ENCODE measurements around the gene RPTOR. TPM values are rescaled to one million over a fixed set of nuclear protein-coding genes. Genes with fewer than 3 reads are reported as not detected.

Gene RPTOR
- total and polyA plus RNA-seq, 10 of the 15 experiments (the other 5 are each of a cell fraction or from before 2014, with no cell fraction given) = 0.18 to 32.1 (median 7.8) TPM

DNA sequence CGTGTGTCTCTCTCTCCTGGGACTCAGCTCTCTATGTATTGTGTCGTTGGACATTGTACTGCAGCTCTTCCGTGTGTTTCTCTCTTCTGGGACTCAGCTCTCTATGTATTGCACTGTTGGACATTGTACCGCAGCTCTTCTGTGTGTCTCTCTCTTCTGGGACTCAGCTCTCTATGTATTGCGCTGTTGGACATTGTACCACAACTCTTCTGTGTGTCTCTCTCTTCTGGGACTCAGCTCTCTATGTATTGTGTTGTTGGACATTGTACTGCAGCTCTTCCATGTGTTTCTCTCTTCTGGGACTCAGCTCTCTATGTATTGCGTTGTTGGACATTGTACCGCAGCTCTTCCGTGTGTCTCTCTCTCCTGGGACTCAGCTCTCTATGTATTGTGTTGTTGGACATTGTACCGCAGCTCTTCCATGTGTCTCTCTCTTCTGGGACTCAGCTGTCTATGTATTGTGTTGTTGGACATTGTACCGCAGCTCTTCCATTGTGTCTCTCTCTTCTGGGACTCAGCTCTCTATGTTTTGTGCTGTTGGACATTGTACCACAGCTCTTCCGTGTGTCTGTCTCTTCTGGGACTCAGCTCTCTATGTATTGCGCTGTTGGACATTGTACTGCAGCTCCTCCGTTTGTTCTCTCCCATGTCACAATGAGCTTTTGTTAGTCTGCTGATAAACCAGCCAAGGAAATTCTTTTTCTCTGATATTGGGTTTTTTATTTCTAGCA lies 84.8 kb downstream of the RPTOR start:
- Histone ChIP-seq H3K27me3 (replicated peaks in 1 of 2; ENCODE audit: control insufficient read depth in 2 of 2, insufficient read depth in 2 of 2, low read length in 1 of 2) (no peaks in the 10 kb centered on the region), H3K36me3 (ENCODE audit: control insufficient read depth in 2 of 2, insufficient read depth in 2 of 2, low read length in 1 of 2) (peaks cover 0 to 4% of the 10 kb centered on the region in 2 experiments), H3K9me3 (replicated peaks; ENCODE audit: control insufficient read depth, insufficient read depth, low read length) (no peaks in the 10 kb centered on the region; the same call in 2 of the 3 replicates), H3K9ac (ENCODE audit: control insufficient read depth, insufficient read depth, low read length) (no peak overlapping the region), H3K79me2 (ENCODE audit: control insufficient read depth, insufficient read depth, low read length) (peaks cover 5% of the 10 kb centered on the region), H3K4me2 (ENCODE audit: control insufficient read depth, insufficient read depth) (no peak overlapping the region), H4K20me1 (ENCODE audit: control insufficient read depth, insufficient read depth) (no peaks in the 10 kb centered on the region), H3K27ac (ENCODE audit: control insufficient read depth, insufficient read depth) (no peak overlapping the region), H3K4me1 (ENCODE audit: control insufficient read depth, insufficient read depth, low read length) (no peaks in the 10 kb centered on the region), H3K4me3 (no peak overlapping the region), H2AFZ (ENCODE audit: control insufficient read depth, low read depth, low read length) (no peak overlapping the region)
- ChIA-PET POLR2A (no interaction called here), SMC1A (ENCODE audit: uncharacterized antibody, unreplicated experiment) (interaction anchor here (0.6 to 1.8 kb wide), 3 partner anchors 24 to 70 kb away, joined by 3 to 4 read pairs (median 4); no protein-coding TSS in a partner anchor), RAD21 (ENCODE audit: unreplicated experiment) (no interaction called here), CTCF (interaction anchor here (0.7 to 1.7 kb wide), 5 partner anchors 9 to 54 kb away, joined by 3 to 6 read pairs (median 4); no protein-coding TSS in a partner anchor)
- intact Hi-C loops (cut with micrococcal nuclease; ENCODE audit: unreplicated experiment) (no loop called here), in situ Hi-C loops (cut with MboI) (no loop called here)
- FAIRE-seq (no peak), ATAC-seq (no peak), DNase-seq (ENCODE audit: low read depth, low spot score) (no peak)
- WGBS (ENCODE audit: insufficient coverage, insufficient replicate concordance, low lambda C conversion rate, missing lambda C conversion rate) = 73% methylated on average over 13 of the region's 13 CpGs
- BruUV-seq (replicated peaks) = no TSS peak
- no peak for TF ChIP-seq RBBP5 (conservative IDR thresholded peaks at IDR 0.05)
- no peak for TF ChIP-seq STAT3 (IDR thresholded peaks at IDR 0.05; ENCODE audit: low read depth, low read length)
- TF ChIP-seq, protein P1, sequence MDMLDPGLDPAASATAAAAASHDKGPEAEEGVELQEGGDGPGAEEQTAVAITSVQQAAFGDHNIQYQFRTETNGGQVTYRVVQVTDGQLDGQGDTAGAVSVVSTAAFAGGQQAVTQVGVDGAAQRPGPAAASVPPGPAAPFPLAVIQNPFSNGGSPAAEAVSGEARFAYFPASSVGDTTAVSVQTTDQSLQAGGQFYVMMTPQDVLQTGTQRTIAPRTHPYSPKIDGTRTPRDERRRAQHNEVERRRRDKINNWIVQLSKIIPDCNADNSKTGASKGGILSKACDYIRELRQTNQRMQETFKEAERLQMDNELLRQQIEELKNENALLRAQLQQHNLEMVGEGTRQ (IDR thresholded peaks at IDR 0.05; ENCODE audit: borderline replicate concordance, low read depth, low read length) = no peak
- no peak for TF ChIP-seq SMAD1 (IDR thresholded peaks at IDR 0.05; ENCODE audit: low read depth, partially characterized antibody)
- TF ChIP-seq, protein P2, sequence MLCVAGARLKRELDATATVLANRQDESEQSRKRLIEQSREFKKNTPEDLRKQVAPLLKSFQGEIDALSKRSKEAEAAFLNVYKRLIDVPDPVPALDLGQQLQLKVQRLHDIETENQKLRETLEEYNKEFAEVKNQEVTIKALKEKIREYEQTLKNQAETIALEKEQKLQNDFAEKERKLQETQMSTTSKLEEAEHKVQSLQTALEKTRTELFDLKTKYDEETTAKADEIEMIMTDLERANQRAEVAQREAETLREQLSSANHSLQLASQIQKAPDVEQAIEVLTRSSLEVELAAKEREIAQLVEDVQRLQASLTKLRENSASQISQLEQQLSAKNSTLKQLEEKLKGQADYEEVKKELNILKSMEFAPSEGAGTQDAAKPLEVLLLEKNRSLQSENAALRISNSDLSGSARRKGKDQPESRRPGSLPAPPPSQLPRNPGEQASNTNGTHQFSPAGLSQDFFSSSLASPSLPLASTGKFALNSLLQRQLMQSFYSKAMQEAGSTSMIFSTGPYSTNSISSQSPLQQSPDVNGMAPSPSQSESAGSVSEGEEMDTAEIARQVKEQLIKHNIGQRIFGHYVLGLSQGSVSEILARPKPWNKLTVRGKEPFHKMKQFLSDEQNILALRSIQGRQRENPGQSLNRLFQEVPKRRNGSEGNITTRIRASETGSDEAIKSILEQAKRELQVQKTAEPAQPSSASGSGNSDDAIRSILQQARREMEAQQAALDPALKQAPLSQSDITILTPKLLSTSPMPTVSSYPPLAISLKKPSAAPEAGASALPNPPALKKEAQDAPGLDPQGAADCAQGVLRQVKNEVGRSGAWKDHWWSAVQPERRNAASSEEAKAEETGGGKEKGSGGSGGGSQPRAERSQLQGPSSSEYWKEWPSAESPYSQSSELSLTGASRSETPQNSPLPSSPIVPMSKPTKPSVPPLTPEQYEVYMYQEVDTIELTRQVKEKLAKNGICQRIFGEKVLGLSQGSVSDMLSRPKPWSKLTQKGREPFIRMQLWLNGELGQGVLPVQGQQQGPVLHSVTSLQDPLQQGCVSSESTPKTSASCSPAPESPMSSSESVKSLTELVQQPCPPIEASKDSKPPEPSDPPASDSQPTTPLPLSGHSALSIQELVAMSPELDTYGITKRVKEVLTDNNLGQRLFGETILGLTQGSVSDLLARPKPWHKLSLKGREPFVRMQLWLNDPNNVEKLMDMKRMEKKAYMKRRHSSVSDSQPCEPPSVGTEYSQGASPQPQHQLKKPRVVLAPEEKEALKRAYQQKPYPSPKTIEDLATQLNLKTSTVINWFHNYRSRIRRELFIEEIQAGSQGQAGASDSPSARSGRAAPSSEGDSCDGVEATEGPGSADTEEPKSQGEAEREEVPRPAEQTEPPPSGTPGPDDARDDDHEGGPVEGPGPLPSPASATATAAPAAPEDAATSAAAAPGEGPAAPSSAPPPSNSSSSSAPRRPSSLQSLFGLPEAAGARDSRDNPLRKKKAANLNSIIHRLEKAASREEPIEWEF (IDR thresholded peaks at IDR 0.05; ENCODE audit: insufficient replicate concordance, low read depth, low read length) = no peak
- TF ChIP-seq, protein P3, sequence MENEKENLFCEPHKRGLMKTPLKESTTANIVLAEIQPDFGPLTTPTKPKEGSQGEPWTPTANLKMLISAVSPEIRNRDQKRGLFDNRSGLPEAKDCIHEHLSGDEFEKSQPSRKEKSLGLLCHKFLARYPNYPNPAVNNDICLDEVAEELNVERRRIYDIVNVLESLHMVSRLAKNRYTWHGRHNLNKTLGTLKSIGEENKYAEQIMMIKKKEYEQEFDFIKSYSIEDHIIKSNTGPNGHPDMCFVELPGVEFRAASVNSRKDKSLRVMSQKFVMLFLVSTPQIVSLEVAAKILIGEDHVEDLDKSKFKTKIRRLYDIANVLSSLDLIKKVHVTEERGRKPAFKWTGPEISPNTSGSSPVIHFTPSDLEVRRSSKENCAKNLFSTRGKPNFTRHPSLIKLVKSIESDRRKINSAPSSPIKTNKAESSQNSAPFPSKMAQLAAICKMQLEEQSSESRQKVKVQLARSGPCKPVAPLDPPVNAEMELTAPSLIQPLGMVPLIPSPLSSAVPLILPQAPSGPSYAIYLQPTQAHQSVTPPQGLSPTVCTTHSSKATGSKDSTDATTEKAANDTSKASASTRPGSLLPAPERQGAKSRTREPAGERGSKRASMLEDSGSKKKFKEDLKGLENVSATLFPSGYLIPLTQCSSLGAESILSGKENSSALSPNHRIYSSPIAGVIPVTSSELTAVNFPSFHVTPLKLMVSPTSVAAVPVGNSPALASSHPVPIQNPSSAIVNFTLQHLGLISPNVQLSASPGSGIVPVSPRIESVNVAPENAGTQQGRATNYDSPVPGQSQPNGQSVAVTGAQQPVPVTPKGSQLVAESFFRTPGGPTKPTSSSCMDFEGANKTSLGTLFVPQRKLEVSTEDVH (IDR thresholded peaks at IDR 0.05; ENCODE audit: low read depth, partially characterized antibody) = no peak
- no peak for TF ChIP-seq TCF3 (IDR thresholded peaks at IDR 0.05; ENCODE audit: borderline replicate concordance, insufficient read depth, low read depth, low read length)
- TF ChIP-seq SIN3A (IDR thresholded peaks at IDR 0.05; ENCODE audit: low read depth, low read length) = no peak
- no peak for TF ChIP-seq EED (IDR thresholded peaks at IDR 0.05; ENCODE audit: low read depth)
- TF ChIP-seq YBX1 (IDR thresholded peaks at IDR 0.05) = no peak
- TF ChIP-seq CBX3 (IDR thresholded peaks at IDR 0.05; ENCODE audit: borderline replicate concordance, low read depth) = no peak
- TF ChIP-seq DPF2 (IDR thresholded peaks at IDR 0.05) = no peak
- TF ChIP-seq TBL1XR1 (IDR thresholded peaks at IDR 0.05; ENCODE audit: low read depth, low read length) = no peak
- TF ChIP-seq, protein P4, sequence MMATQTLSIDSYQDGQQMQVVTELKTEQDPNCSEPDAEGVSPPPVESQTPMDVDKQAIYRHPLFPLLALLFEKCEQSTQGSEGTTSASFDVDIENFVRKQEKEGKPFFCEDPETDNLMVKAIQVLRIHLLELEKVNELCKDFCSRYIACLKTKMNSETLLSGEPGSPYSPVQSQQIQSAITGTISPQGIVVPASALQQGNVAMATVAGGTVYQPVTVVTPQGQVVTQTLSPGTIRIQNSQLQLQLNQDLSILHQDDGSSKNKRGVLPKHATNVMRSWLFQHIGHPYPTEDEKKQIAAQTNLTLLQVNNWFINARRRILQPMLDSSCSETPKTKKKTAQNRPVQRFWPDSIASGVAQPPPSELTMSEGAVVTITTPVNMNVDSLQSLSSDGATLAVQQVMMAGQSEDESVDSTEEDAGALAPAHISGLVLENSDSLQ (IDR thresholded peaks at IDR 0.05) = no peak
